K562 (cell line): ENCODE measurements around the gene TCEA3. TPM values are rescaled to one million over a fixed set of nuclear protein-coding genes. Genes with fewer than 3 reads are reported as not detected.

ENCODE experiments used
- ATAC-seq: fragments of 200-7000 bp; cut with Tn5 transposase; 3 replicates; pipeline ENCODE4 v1.9.1; 2020; ENCODE audit warnings: moderate library complexity
- BruUV-seq: library from RNA; stranded (reverse); fragments of 400-500 nt; replicated peaks from 2 replicates; lab custom pipeline; 2021; lab: Mats Ljungman, UMichigan
- CTCF ChIA-PET: fragments of 300-600 bp; formaldehyde crosslinking; extraction: SDS; loops from one replicate; lab custom pipeline; 2021; ENCODE audit warnings: low intra/inter-chr PET ratio; lab: Yijun Ruan, JAX
- POLR2A ChIA-PET: fragments of 300-600, 350-650 bp; sonication (Branson Sonifier 250); formaldehyde crosslinking; extraction: SDS; loops from one replicate; lab custom pipeline; 2021; ENCODE audit warnings: antibody characterized with exemption, inconsistent platforms; lab: Yijun Ruan, JAX
- DNase-seq, 4 experiments: peaks; one replicate each; pipeline versions ENCODE4 v3.0.0 to v3.0.0-alpha.2; 2011 to 2018; ENCODE audit warnings: low spot score in 3 of 4, mixed read lengths in 3 of 4; ENCODE audit errors: extremely low read depth in 1 of 4
- FAIRE-seq: peaks from 2 replicates; lab custom pipeline; 2011; peaks lifted over from hg19 to GRCh38; lab: Jason Lieb, UNC
- H2AFZ ChIP-seq: 2 replicates; pipeline ENCODE4 v1.6.0; 2011; ENCODE audit warnings: low read depth, low read length, control low read depth, inconsistent platforms
- H3K27ac ChIP-seq: fragments of 200-600 bp; 3 replicates; pipeline ENCODE4 v1.8.0; 2011; ENCODE audit warnings: low read depth, mild to moderate bottlenecking, control low read depth, inconsistent platforms, low read length, moderate library complexity, mixed read lengths; ENCODE audit errors: extremely low read depth
- H3K27me3 ChIP-seq, 2 experiments: fragments of 300-600 bp in 1 of 2; 2 replicates in 1 of 2; 3 replicates in 1 of 2; pipeline versions ENCODE4 v1.6.0 to v1.8.0; 2011; ENCODE audit warnings: inconsistent platforms in 2 of 2, low read length in 2 of 2, mild to moderate bottlenecking in 1 of 2, mixed read lengths in 1 of 2, moderate library complexity in 1 of 2; ENCODE audit not compliant: control insufficient read depth in 2 of 2, insufficient read depth in 2 of 2
- H3K36me3 ChIP-seq: fragments of 300-600 bp; 3 replicates; pipeline ENCODE4 v1.8.0; 2011; ENCODE audit warnings: mild to moderate bottlenecking, low read length, inconsistent platforms; ENCODE audit not compliant: control insufficient read depth, insufficient read depth
- H3K4me1 ChIP-seq, 2 experiments: fragments of 200-600 bp in 1 of 2; replicated peaks in 1 of 2; 2 replicates in 1 of 2; 3 replicates in 1 of 2; pipeline versions ENCODE4 v1.5.1 to v1.8.0; 2011; ENCODE audit warnings: inconsistent platforms in 2 of 2, low read length in 2 of 2, mild to moderate bottlenecking in 1 of 2, mixed read lengths in 1 of 2, moderate library complexity in 1 of 2; ENCODE audit not compliant: control insufficient read depth in 2 of 2, insufficient read depth in 2 of 2
- H3K4me2 ChIP-seq: 2 replicates; pipeline ENCODE4 v1.6.1; 2011; ENCODE audit warnings: low read length, control low read depth, inconsistent platforms, mixed read lengths; ENCODE audit not compliant: insufficient read depth
- H3K4me3 ChIP-seq: fragments of 200-600 bp; sonication (generic), shearing (Covaris generic); 2 replicates; pipeline ENCODE4 v1.5.1; 2016; ENCODE audit warnings: control low read depth, inconsistent platforms
- H3K79me2 ChIP-seq: fragments of 200-600 bp; 3 replicates; pipeline ENCODE4 v1.8.0; 2011; ENCODE audit warnings: low read length, inconsistent platforms; ENCODE audit not compliant: control insufficient read depth, insufficient read depth
- H3K9ac ChIP-seq, 2 experiments: 2 replicates each; pipeline versions ENCODE4 v1.6.0 to v1.6.1; 2011; ENCODE audit warnings: low read depth in 2 of 2, low read length in 2 of 2, control low read depth in 1 of 2, inconsistent platforms in 1 of 2, mild to moderate bottlenecking in 1 of 2, mixed read lengths in 1 of 2; ENCODE audit not compliant: insufficient read depth in 1 of 2
- H3K9me1 ChIP-seq: one replicate; pipeline ENCODE4 v1.6.0; 2011; ENCODE audit warnings: inconsistent platforms, mild to moderate bottlenecking, low read length, moderate library complexity; ENCODE audit not compliant: control insufficient read depth, insufficient read depth
- H3K9me3 ChIP-seq: replicated peaks from 2 replicates; pipeline ENCODE4 v1.5.1; 2011; ENCODE audit warnings: low read depth, low read length, inconsistent platforms; ENCODE audit not compliant: control insufficient read depth, insufficient read depth
- H4K20me1 ChIP-seq: replicated peaks from 2 replicates; pipeline ENCODE4 v1.6.1; 2011; ENCODE audit warnings: low read length, inconsistent platforms, mixed read lengths; ENCODE audit not compliant: control insufficient read depth, insufficient read depth
- CBFB ChIP-seq: sonication (generic); formaldehyde crosslinking; IDR thresholded peaks from 2 replicates; pipeline ENCODE4 v1.4.0; 2020; ENCODE audit warnings: mild to moderate bottlenecking, missing genetic modification reagents
- CTCF ChIP-seq, 3 experiments: IDR thresholded peaks in 2 of 3; conservative IDR thresholded peaks in 1 of 3; 2 replicates each; pipeline ENCODE4 v1.5.1; 2011 to 2012; ENCODE audit warnings: low read length in 3 of 3, mild to moderate bottlenecking in 3 of 3, control low read depth in 2 of 3, improper control_type of control experiment in 1 of 3, inconsistent platforms in 1 of 3, low read depth in 1 of 3, mixed read lengths in 1 of 3, moderate library complexity in 1 of 3; ENCODE audit not compliant: insufficient read depth in 2 of 3
- MLLT1 ChIP-seq, 2 experiments: fragments of 450-650 bp; IDR thresholded peaks; 2 replicates each; pipeline ENCODE4 v1.6.1; 2016
- PML ChIP-seq: IDR thresholded peaks from 2 replicates; pipeline ENCODE4 v1.6.1; 2012; ENCODE audit warnings: low read length, inconsistent platforms
- POU5F1 ChIP-seq: fragments of 150-350 bp; IDR thresholded peaks from 2 replicates; pipeline ENCODE4 v1.6.1; 2014; ENCODE audit warnings: borderline replicate concordance, low read length, low read depth, mild to moderate bottlenecking; ENCODE audit not compliant: partially characterized antibody
- PURB ChIP-seq: sonication (generic); formaldehyde crosslinking; IDR thresholded peaks from 2 replicates; pipeline ENCODE4 v1.9.0; 2021; ENCODE audit warnings: low read depth, mild to moderate bottlenecking, missing genetic modification reagents
- SIN3B ChIP-seq: fragments of 450-650 bp; IDR thresholded peaks from 2 replicates; pipeline ENCODE4 v1.6.1; 2017; ENCODE audit warnings: low read depth, mild to moderate bottlenecking, moderate library complexity
- SMAD3 ChIP-seq: fragments of 450-650 bp; formaldehyde crosslinking; conservative IDR thresholded peaks from 2 replicates; pipeline ENCODE4 v1.4.0; 2020; ENCODE audit warnings: mild to moderate bottlenecking
- SMARCC2 ChIP-seq: fragments of 450-650 bp; IDR thresholded peaks from 2 replicates; pipeline ENCODE4 v1.6.1; 2017; ENCODE audit warnings: antibody characterized with exemption, moderate library complexity, mild to moderate bottlenecking, low read depth
- SPI1 ChIP-seq: IDR thresholded peaks from 2 replicates; pipeline ENCODE4 v1.6.1; 2011; ENCODE audit warnings: low read depth, low read length, control low read depth, borderline replicate concordance
- ZNF316 ChIP-seq: fragments of 450-650 bp; IDR thresholded peaks from 2 replicates; pipeline ENCODE4 v1.6.1; 2016
- ZNF695 ChIP-seq: fragments of 450-650 bp; formaldehyde crosslinking; IDR thresholded peaks from 2 replicates; pipeline ENCODE4 v1.4.0; 2020; ENCODE audit warnings: mild to moderate bottlenecking, moderate library complexity
- WGBS: fragments of 100-300 bp; shearing (Covaris generic); methylation state at CpG from one replicate; pipeline ENCODE4 v1.1.6; 2016; ENCODE audit warnings: low coverage, mixed read lengths; ENCODE audit not compliant: insufficient coverage; ENCODE audit errors: missing lambda C conversion rate; 5-methylcytosine and 5-hydroxymethylcytosine counted together
- in situ Hi-C: fragments of 300-500 bp; cut with MboI; formaldehyde crosslinking; loops from 4 replicates; pipeline ENCODE4 v1.15.0; 2018; ENCODE audit warnings: inconsistent platforms, mixed read lengths
- intact Hi-C: fragments of 100-400 bp; cut with micrococcal nuclease; formaldehyde crosslinking; loops from 2 replicates; pipeline ENCODE4 v1.14.2; 2022
- polyA plus RNA-seq, 8 experiments: library from polyadenylated mRNA; depleted of rRNA in 4 of 8; stranded (reverse) in 5 of 8; unstranded in 3 of 8; fragments of >200 nt; fragmentation: Nextera tagmentation in 2 of 8; fragmentation: Illumina TruSeq in 1 of 8; extraction: Ambion mirVana in 2 of 8; extraction: Trizol in 1 of 8; gene quantifications; 2 replicates each; pipeline versions ENCODE4 v1.2.1 to v1.2.3, GENCODE V29; 2011 to 2014; ENCODE audit warnings: inconsistent platforms in 1 of 8, missing spikeins in 1 of 8
- total RNA-seq, 7 experiments: library from RNA; depleted of rRNA in 6 of 7; stranded (reverse); fragments of >200 nt in 6 of 7; fragmentation: Illumina TruSeq in 2 of 7; extraction: Trizol in 2 of 7; gene quantifications; 2 replicates each; pipeline versions ENCODE4 v1.2.1 to v1.2.3, GENCODE V29; 2011 to 2021; ENCODE audit warnings: low replicate concordance in 1 of 7

Gene TCEA3
- total and polyA plus RNA-seq, 9 of the 15 experiments (the other 6 are each of a cell fraction or from before 2014, with no cell fraction given) = 0.03 to 0.55 (median 0.36) TPM

- no peak for TF ChIP-seq ZNF695
- no peak for TF ChIP-seq MLLT1 (IDR thresholded peaks at IDR 0.05)
- no peak for TF ChIP-seq PURB (CRISPR knock-in tag)
- TF ChIP-seq CBFB = no peak
- TF ChIP-seq SIN3B = no peak
- no peak for TF ChIP-seq SMAD3 (CRISPR knock-in tag)
Observed at GRCh38 chr1:23356471-23357137, 67.9 kb downstream of the TCEA3 start (continued).

- no peaks in the 10 kb centered on the region for H3K79me2 ChIP-seq
- 30% methylated on average over 3 of the region's 3 CpGs for WGBS
- no peak overlapping the region for H3K27ac ChIP-seq
- H3K9ac ChIP-seq = no peak overlapping the region
- H4K20me1 ChIP-seq = no peaks in the 10 kb centered on the region
- no peaks in the 10 kb centered on the region for H3K9me3 ChIP-seq
- BruUV-seq = no TSS peak
- intact Hi-C loops (no loop called here), in situ Hi-C loops (no loop called here)
- FAIRE-seq (no peak), ATAC-seq (peak; percentile 56; the same call in 2 of the 3 replicates), DNase-seq (peak in 2 of 4 experiments; percentile 29 to 39)
- no peak overlapping the region for H2AFZ ChIP-seq
- H3K9me1 ChIP-seq = no peaks in the 10 kb centered on the region
- no peaks in the 10 kb centered on the region for H3K36me3 ChIP-seq
- TF ChIP-seq ZNF316 (0 out of 2 replicates have a peak, but pooled peaks have one; percentile 8), CTCF (IDR thresholded peaks at IDR 0.05 in 2 of 3, conservative IDR thresholded peaks at IDR 0.05 in 1 of 3; ENCODE audit: insufficient read depth in 2 of 3, low read depth in 1 of 3, low read length in 3 of 3) (0 out of 6 replicates have a peak, but pooled peaks of 2 of the 3 experiments have one; percentile 17 to 20), PML (no peak), POU5F1 (no peak), SMARCC2 (no peak), SPI1 (peak; percentile 58; the same call in 1 of the 2 replicates)
- CTCF ChIA-PET = no interaction called here
- no peaks in the 10 kb centered on the region; a peak in 1 of 5 replicates for H3K4me1 ChIP-seq
- H3K27me3 ChIP-seq = no peaks in the 10 kb centered on the region
- POLR2A ChIA-PET = interaction anchor here (7.7 kb wide), 1 partner anchor 9 kb away, joined by 35 read pairs; the partner anchor contains the start of gene HNRNPR
- no peak overlapping the region for H3K4me2 ChIP-seq
- H3K4me3 ChIP-seq = no peak overlapping the region
Observed at GRCh38 chr1:23354245-23354644, 70.3 kb downstream of the TCEA3 start.
